ENCODE data around the gene RPN2. TPM values are rescaled to one million over a fixed set of nuclear protein-coding genes. Genes with fewer than 3 reads are reported as not detected.

RPN2 gene
- total RNA-seq, 1 donor from 2014 or later: 168 TPM

DNA sequence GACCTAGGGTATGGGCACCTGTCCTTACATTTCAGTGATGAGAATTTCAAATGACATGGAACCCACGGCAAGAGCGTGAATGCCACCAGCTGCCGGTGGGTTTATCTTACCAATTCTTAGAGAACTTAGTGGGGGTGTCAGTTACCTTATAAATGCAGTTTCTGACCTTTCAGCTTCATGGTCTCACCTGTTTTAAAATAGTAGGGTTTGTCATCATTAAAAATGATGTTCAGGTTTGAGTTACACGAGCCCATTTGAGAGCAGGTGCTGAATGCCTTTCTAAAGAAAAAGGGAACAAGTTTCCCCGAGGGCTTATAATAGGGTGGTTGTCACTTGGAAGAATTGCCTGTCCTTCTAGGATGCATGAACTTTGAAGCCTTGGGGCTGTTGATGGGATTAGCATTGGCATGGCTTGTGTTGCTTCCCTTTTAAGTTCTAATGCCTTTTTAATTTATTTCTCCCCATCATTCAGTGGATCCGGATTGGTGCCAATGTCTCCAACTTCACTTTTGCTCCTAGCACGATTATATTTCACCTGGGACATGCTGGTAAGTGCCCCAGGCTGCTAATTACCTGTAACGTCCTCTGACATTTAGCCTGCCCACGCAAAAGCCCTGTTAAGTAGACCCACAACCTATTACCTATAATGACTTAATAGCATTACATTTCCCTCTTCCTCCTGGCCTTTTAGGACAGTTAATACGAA, 54.6 kb downstream of the RPN2 start:
- no peak for DNase-seq (ENCODE audit: extremely low spot score, unreplicated experiment)
- H3K27me3 Mint-ChIP-seq (ENCODE audit: unreplicated experiment): no peaks in the 10 kb centered on the region
- no peaks in the 10 kb centered on the region for H3K4me1 Mint-ChIP-seq (ENCODE audit: unreplicated experiment)
- no peak overlapping the region for H3K27ac Mint-ChIP-seq (ENCODE audit: unreplicated experiment)
- peaks cover 62% of the 10 kb centered on the region for H3K36me3 Mint-ChIP-seq (ENCODE audit: unreplicated experiment)
- TF ChIP-seq, protein P1, sequence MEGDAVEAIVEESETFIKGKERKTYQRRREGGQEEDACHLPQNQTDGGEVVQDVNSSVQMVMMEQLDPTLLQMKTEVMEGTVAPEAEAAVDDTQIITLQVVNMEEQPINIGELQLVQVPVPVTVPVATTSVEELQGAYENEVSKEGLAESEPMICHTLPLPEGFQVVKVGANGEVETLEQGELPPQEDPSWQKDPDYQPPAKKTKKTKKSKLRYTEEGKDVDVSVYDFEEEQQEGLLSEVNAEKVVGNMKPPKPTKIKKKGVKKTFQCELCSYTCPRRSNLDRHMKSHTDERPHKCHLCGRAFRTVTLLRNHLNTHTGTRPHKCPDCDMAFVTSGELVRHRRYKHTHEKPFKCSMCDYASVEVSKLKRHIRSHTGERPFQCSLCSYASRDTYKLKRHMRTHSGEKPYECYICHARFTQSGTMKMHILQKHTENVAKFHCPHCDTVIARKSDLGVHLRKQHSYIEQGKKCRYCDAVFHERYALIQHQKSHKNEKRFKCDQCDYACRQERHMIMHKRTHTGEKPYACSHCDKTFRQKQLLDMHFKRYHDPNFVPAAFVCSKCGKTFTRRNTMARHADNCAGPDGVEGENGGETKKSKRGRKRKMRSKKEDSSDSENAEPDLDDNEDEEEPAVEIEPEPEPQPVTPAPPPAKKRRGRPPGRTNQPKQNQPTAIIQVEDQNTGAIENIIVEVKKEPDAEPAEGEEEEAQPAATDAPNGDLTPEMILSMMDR (IDR thresholded peaks at IDR 0.05): no peak
- H3K9me3 Mint-ChIP-seq (ENCODE audit: unreplicated experiment): no peaks in the 10 kb centered on the region
- H3K4me3 Mint-ChIP-seq (ENCODE audit: unreplicated experiment): no peak overlapping the region

DNA sequence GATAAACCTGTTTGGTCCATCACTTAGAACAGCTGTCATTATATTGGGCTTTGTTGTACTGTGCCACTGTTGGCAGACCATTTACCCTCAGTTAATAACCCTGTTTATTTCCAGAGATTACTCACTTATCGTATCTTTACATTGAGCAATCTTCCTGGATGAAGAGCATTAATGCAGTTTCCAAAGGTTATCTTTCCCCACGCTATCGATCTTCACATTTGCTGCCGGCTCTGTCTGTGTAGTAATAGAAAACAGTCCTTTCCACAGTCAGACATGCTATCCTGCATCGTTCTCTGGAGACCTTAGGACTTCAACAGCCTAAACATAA, 55.1 kb downstream of the RPN2 start:
- Mint-ChIP-seq H3K27me3 (ENCODE audit: unreplicated experiment) (no peaks in the 10 kb centered on the region), H3K4me1 (ENCODE audit: unreplicated experiment) (no peaks in the 10 kb centered on the region), H3K4me3 (ENCODE audit: unreplicated experiment) (no peak overlapping the region), H3K36me3 (ENCODE audit: unreplicated experiment) (peaks cover 57% of the 10 kb centered on the region), H3K9me3 (ENCODE audit: unreplicated experiment) (no peaks in the 10 kb centered on the region), H3K27ac (ENCODE audit: unreplicated experiment) (no peak overlapping the region)
- TF ChIP-seq, protein P1 (IDR thresholded peaks at IDR 0.05): no peak
- DNase-seq (ENCODE audit: extremely low spot score, unreplicated experiment): no peak

DNA sequence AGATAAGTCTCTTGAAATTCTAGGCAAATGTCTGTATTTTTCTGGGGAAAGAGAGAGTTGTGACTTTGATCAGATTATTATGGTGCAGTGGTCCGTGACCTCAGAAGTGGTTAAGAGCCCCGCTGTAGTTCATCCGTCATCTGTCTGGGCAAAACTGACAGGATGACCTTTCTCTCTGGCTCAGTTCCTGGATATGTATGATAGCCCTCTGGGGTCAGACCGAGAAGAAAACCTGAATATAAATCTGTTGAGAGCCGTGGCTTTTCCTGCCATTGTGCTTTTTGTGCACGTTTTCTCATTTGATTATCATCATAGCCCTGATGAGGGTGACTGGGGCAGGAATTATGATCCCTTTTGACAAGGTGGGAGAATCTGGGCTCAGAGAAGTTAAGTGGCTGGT, 55.9 kb downstream of the RPN2 start:
- no peaks in the 10 kb centered on the region for H3K9me3 Mint-ChIP-seq (ENCODE audit: unreplicated experiment)
- TF ChIP-seq, protein P1 (IDR thresholded peaks at IDR 0.05): no peak
- H3K4me3 Mint-ChIP-seq (ENCODE audit: unreplicated experiment): no peak overlapping the region
- H3K27ac Mint-ChIP-seq (ENCODE audit: unreplicated experiment): no peak overlapping the region
- H3K27me3 Mint-ChIP-seq (ENCODE audit: unreplicated experiment): no peaks in the 10 kb centered on the region
- DNase-seq (ENCODE audit: extremely low spot score, unreplicated experiment): no peak
- no peaks in the 10 kb centered on the region for H3K4me1 Mint-ChIP-seq (ENCODE audit: unreplicated experiment)
- peaks cover 58% of the 10 kb centered on the region for H3K36me3 Mint-ChIP-seq (ENCODE audit: unreplicated experiment)

DNA sequence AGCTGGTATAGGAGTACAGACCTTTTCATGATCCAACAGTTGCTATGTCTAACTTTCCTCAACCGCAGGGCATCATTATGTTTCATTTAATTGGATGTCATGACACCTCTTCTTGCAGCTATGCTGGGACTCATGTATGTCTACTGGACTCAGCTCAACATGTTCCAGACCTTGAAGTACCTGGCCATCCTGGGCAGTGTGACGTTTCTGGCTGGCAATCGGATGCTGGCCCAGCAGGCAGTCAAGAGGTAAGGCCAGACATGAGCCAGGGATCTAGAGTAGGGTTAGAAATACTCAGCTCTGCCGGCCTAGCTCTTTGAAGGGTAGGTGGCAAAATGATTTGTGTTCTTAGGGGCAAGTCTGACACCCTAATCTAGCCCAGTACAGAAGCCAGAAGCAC, 57.3 kb downstream of the RPN2 start:
- peaks cover 57% of the 10 kb centered on the region for H3K36me3 Mint-ChIP-seq (ENCODE audit: unreplicated experiment)
- H3K4me3 Mint-ChIP-seq (ENCODE audit: unreplicated experiment): no peak overlapping the region

DNA sequence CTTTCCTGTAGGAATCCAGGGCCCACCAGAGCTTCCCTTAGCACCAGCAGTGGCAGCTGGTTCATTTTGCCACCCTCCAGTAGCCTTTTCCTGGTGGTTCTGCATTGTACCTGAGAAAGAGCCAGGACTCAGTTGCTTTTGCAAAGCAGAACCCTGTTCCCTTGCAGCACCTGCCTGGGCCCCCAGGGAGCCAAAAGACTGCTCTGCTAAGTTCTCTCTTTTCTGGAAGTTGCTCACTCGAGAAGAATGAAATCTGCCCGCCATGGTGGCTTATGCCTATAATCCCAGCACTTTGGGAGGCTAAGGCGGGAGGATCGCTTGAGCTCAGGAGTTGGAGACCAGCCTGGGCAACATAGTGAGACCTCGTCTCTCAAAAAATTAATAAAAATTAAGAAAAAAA, 58.5 kb downstream of the RPN2 start:
- DNase-seq (ENCODE audit: extremely low spot score, unreplicated experiment): no peak
- Mint-ChIP-seq H3K4me3 (ENCODE audit: unreplicated experiment) (no peak overlapping the region), H3K27ac (ENCODE audit: unreplicated experiment) (no peak overlapping the region), H3K4me1 (ENCODE audit: unreplicated experiment) (no peaks in the 10 kb centered on the region), H3K36me3 (ENCODE audit: unreplicated experiment) (peaks cover 55% of the 10 kb centered on the region), H3K27me3 (ENCODE audit: unreplicated experiment) (no peaks in the 10 kb centered on the region), H3K9me3 (ENCODE audit: unreplicated experiment) (no peaks in the 10 kb centered on the region)
- TF ChIP-seq, protein P1 (IDR thresholded peaks at IDR 0.05): no peak

More for the DNA sequence above, 57.3 kb downstream of the RPN2 start:
- no peak overlapping the region for H3K27ac Mint-ChIP-seq (ENCODE audit: unreplicated experiment)
- no peak for DNase-seq (ENCODE audit: extremely low spot score, unreplicated experiment)
- no peaks in the 10 kb centered on the region for H3K9me3 Mint-ChIP-seq (ENCODE audit: unreplicated experiment)
- no peaks in the 10 kb centered on the region for H3K27me3 Mint-ChIP-seq (ENCODE audit: unreplicated experiment)
- H3K4me1 Mint-ChIP-seq (ENCODE audit: unreplicated experiment): no peaks in the 10 kb centered on the region
- TF ChIP-seq, protein P1 (IDR thresholded peaks at IDR 0.05): no peak
